Heart left ventricle (tissue), 16 donors: ENCODE data around the gene IL17F. TPM values are rescaled to one million over a fixed set of nuclear protein-coding genes. Genes with fewer than 3 reads are reported as not detected.

ENCODE experiments used
- ATAC-seq, 4 donors: fragments of 200-7000 bp; cut with Tn5 transposase; one replicate each; pipeline ENCODE4 v1.9.1; 2020 to 2022; ENCODE audit warnings: moderate library complexity in 4 of 4, mild to moderate bottlenecking in 3 of 4, moderate number of reproducible peaks in 1 of 4
- DNase-seq, 5 donors: peaks; one replicate each; pipeline ENCODE4 v3.0.0-alpha.2; 2020
- H3K27ac ChIP-seq, 12 donors: fragments of 200-600 bp; sonication (generic) in 4 of 12; one replicate each; pipeline versions ENCODE4 v1.5.0 to v1.8.0; 2016 to 2022; ENCODE audit warnings: mild to moderate bottlenecking in 2 of 12
- H3K27me3 ChIP-seq, 9 donors: fragments of 200-600 bp; sonication (generic) in 2 of 9; one replicate each; pipeline versions ENCODE4 v1.5.1 to v1.8.0; 2016 to 2022; ENCODE audit warnings: mild to moderate bottlenecking in 3 of 9
- H3K36me3 ChIP-seq, 9 donors: fragments of 200-600 bp; sonication (generic) in 2 of 9; one replicate each; pipeline versions ENCODE4 v1.5.0 to v1.8.0; 2018 to 2022; ENCODE audit warnings: mild to moderate bottlenecking in 2 of 9
- H3K4me1 ChIP-seq, 12 donors: fragments of 200-600 bp; sonication (generic) in 4 of 12; one replicate each; pipeline versions ENCODE4 v1.5.0 to v1.8.0; 2016 to 2022; ENCODE audit warnings: mild to moderate bottlenecking in 3 of 12
- H3K4me3 ChIP-seq, 12 donors: fragments of 200-600 bp; sonication (generic) in 4 of 12; one replicate each; pipeline versions ENCODE4 v1.5.0 to v1.8.0; 2017 to 2022; ENCODE audit warnings: mild to moderate bottlenecking in 9 of 12, moderate library complexity in 4 of 12
- H3K9me3 ChIP-seq, 12 donors: fragments of 200-600 bp; sonication (generic) in 4 of 12; one replicate each; pipeline versions ENCODE4 v1.5.0 to v1.8.0; 2016 to 2022; ENCODE audit warnings: mild to moderate bottlenecking in 1 of 12
- POLR2A ChIP-seq, 2 donors: fragments of 450-650 bp; IDR thresholded peaks; one replicate each; pipeline ENCODE4 v1.6.1; 2017; ENCODE audit warnings: antibody characterized with exemption in 2 of 2, mild to moderate bottlenecking in 2 of 2, moderate library complexity in 2 of 2
- WGBS, 4 donors: extraction: QIAGEN DNeasy Blood & Tissue Kit in 2 of 4; methylation state at CpG; one replicate each; pipeline versions ENCODE4 v1.1.5 to v1.1.7; 2013 to 2018; 5-methylcytosine and 5-hydroxymethylcytosine counted together
- intact Hi-C, 10 donors: fragments of 100-400 bp; cut with DNase I; formaldehyde crosslinking; loops; one replicate each; pipeline versions ENCODE4 v1.11.1 to v1.14.2; 2022
- polyA plus RNA-seq, 2 donors: library from polyadenylated mRNA; stranded (reverse); fragments of 200-250 nt; gene quantifications; one replicate each; pipeline ENCODE4 v1.2.3, GENCODE V29; 2013
- total RNA-seq, 9 donors: library from RNA; depleted of rRNA in 2 of 9; stranded (reverse); fragments of >200 nt in 2 of 9; fragmentation: NEBNext Ultra II Directional in 3 of 9; extraction: Animal tissue kit (Norgen Biotek cat#: 25700) in 3 of 9; gene quantifications; one replicate each; pipeline versions ENCODE4 v1.1.0 to v1.2.4, GENCODE V29; 2016 to 2023
- TF ChIP-seq, protein P1 (sequence below), 12 donors: fragments of 200-600 bp; sonication (generic) in 4 of 12; IDR thresholded peaks; one replicate each; pipeline versions ENCODE4 v1.5.0 to v1.8.0; 2018 to 2022; ENCODE audit warnings: antibody characterized with exemption in 12 of 12, mild to moderate bottlenecking in 5 of 12
- donor health status: ischemic (EF 13 %, LVEDD 7.1; RV severe dilation, severe dysfunction).
- donor health status: healthy with polysubstance abuse.
- donor health status: DM: no; HTN: yes; CAD: no.
- donor health status: DM: no; HTN: no; CAD: no.
- donor health status: ischemic (EF 25% LVEDD 6.9; RV normal size, moderate dysfunction).
- donor health status: ischemic (EF 25% LVEDD 5.7; RV mildly dilated, moderate dysfunction).
- donor health status: healthy.
- donor health status: DM: yes; HTN: yes; CAD: no.
- donor health status: ischemic (EF 35%, LVEDD 5.7; RV mildly dilated, moderate dysfunction).
- donor health status: nonischemic (EF 11% LVEDD 7.7; RV severe dilation, severe dysfunction).
- donor health status: DM: yes; HTN: yes; CAD: no.
- donor health status: PGD.
- donor health status: ischemic (EF 29% LVEDD 5.4; RV normal size, mild dysfunction).
- donor health status: nonischemic (EF 23%, LVEDD 6.1; RV moderate dilation, normal function).

IL17F gene
- total and polyA plus RNA-seq, 11 donors: not detected

- ATAC-seq (no peak), DNase-seq (no peak)
- peaks cover 0 to 6% (median 0%) of the 10 kb centered on the region in 9 donors for H3K27me3 ChIP-seq
- TF ChIP-seq POLR2A (IDR thresholded peaks at IDR 0.05): no peak
- TF ChIP-seq, protein P1, sequence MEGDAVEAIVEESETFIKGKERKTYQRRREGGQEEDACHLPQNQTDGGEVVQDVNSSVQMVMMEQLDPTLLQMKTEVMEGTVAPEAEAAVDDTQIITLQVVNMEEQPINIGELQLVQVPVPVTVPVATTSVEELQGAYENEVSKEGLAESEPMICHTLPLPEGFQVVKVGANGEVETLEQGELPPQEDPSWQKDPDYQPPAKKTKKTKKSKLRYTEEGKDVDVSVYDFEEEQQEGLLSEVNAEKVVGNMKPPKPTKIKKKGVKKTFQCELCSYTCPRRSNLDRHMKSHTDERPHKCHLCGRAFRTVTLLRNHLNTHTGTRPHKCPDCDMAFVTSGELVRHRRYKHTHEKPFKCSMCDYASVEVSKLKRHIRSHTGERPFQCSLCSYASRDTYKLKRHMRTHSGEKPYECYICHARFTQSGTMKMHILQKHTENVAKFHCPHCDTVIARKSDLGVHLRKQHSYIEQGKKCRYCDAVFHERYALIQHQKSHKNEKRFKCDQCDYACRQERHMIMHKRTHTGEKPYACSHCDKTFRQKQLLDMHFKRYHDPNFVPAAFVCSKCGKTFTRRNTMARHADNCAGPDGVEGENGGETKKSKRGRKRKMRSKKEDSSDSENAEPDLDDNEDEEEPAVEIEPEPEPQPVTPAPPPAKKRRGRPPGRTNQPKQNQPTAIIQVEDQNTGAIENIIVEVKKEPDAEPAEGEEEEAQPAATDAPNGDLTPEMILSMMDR (IDR thresholded peaks at IDR 0.05): no peak
- H3K9me3 ChIP-seq: no peaks in the 10 kb centered on the region
- 87 to 99% (median 92%) methylated on average over 1 of the region's 1 CpG for WGBS, 4 donors
- intact Hi-C loops: no loop called here
- H3K36me3 ChIP-seq: no peaks in the 10 kb centered on the region
- H3K27ac ChIP-seq: no peak overlapping the region
- no peaks in the 10 kb centered on the region for H3K4me1 ChIP-seq
- H3K4me3 ChIP-seq: no peak overlapping the region
Measured at GRCh38 chr6:52187098-52187497, 57.2 kb downstream of the IL17F start.

Other genes with a start within 250 kb of the IL17F start
- under 1 TPM in 2 of 9 donors, not detected in 7; 0.02 to 0.04 TPM for gene PKHD1, start 156.9 kb downstream of the IL17F start, total RNA-seq
- gene PKHD1, start 156.9 kb downstream of the IL17F start, polyA plus RNA-seq: not detected
- gene IL17A, start 58.1 kb downstream of the IL17F start, total RNA-seq: not detected
- gene IL17A, start 58.1 kb downstream of the IL17F start, polyA plus RNA-seq: not detected
- 10 to 100 TPM; 18.5 to 36.5 (median 25.0) TPM for gene MCM3, start 40.2 kb upstream of the IL17F start, total RNA-seq
- 10 to 100 TPM; 10.6 to 39.0 TPM for gene MCM3, start 40.2 kb upstream of the IL17F start, polyA plus RNA-seq
- gene PAQR8, start 117.7 kb upstream of the IL17F start, total RNA-seq: 1 to 10 TPM; 1.8 to 7.5 (median 3.6) TPM
- gene PAQR8, start 117.7 kb upstream of the IL17F start, polyA plus RNA-seq: 1 to 10 TPM; 1.3 to 3.7 TPM
- gene EFHC1, start 175.8 kb upstream of the IL17F start, total RNA-seq: 10 to 100 TPM in 1 of 9 donors, 1 to 10 TPM in 8; 2.8 to 14.4 (median 5.2) TPM
- gene EFHC1, start 175.8 kb upstream of the IL17F start, polyA plus RNA-seq: 1 to 10 TPM; 2.6 to 4.3 TPM